ENCODE results near the gene BCL11A. TPM values are rescaled to one million over a fixed set of nuclear protein-coding genes. Genes with fewer than 3 reads are reported as not detected.

Gene BCL11A
- total and polyA plus RNA-seq, 2 experiments from 2014 or later: 3.5 to 8.9 TPM

- H3K27ac ChIP-seq: no peak overlapping the region
- H3K36me3 ChIP-seq (ENCODE audit: low read depth): no peaks in the 10 kb centered on the region
- TF ChIP-seq EZH2phosphoT487 (IDR thresholded peaks at IDR 0.05; ENCODE audit: insufficient read depth, low read depth) (no peak), EZH2 (IDR thresholded peaks at IDR 0.05; ENCODE audit: insufficient read depth, poor library complexity, severe bottlenecking) (no peak)
- in situ Hi-C loops (cut with MboI): no loop called here
- no peaks in the 10 kb centered on the region for H3K9me2 ChIP-seq (ENCODE audit: insufficient read depth)
- H3K4me3 ChIP-seq: no peak overlapping the region
- H2AFZ ChIP-seq: no peak overlapping the region
- no peaks in the 10 kb centered on the region for H3K9me3 ChIP-seq (ENCODE audit: low read depth)
- no peaks in the 10 kb centered on the region for H3F3A ChIP-seq (ENCODE audit: insufficient read depth)
- H3K27me3 ChIP-seq (replicated peaks; ENCODE audit: insufficient read depth): no peaks in the 10 kb centered on the region
- no peaks in the 10 kb centered on the region for H3K79me2 ChIP-seq (ENCODE audit: insufficient read depth)
- no peaks in the 10 kb centered on the region for H3K4me1 ChIP-seq (ENCODE audit: insufficient read depth)
- no peak overlapping the region for H3K4me2 ChIP-seq (ENCODE audit: unreplicated experiment)
- H3K9ac ChIP-seq: no peak overlapping the region
- no peaks in the 10 kb centered on the region for H4K20me1 ChIP-seq (ENCODE audit: insufficient read depth)
- no peak for DNase-seq
- WGBS, 2 experiments (ENCODE audit: low coverage in 1 of 2, low lambda C conversion rate in 2 of 2, missing lambda C conversion rate in 2 of 2): 94 to 96% methylated on average over 2 of the region's 2 CpGs
These were observed 13.4 kb downstream of the BCL11A start for GRCh38 chr2:60540074-60540473.

DNA sequence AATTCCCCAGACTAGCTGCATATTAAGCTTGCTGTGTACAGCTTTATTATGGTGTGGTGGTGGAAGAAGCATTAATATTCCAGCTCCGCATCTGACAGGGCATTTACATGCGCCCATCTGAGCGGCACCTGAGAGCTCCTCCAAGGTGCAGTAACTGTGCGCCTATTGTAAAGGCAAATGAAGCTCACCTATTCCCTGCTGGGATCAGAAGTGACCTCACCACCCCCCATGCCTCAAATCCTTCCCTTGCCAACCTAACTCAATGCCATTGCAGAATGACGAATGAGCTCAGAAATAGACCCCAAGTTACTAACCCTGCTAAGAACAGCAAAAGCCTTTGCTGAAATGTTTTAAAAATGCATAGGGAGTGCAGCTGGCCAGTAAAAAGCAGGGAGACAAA is 14.3 kb downstream of the BCL11A start:
- in situ Hi-C loops (cut with MboI): no loop called here
- WGBS, 2 experiments (ENCODE audit: low coverage in 1 of 2, low lambda C conversion rate in 2 of 2, missing lambda C conversion rate in 2 of 2): 95 to 97% methylated on average over 5 of the region's 5 CpGs
- Histone ChIP-seq H3K4me2 (ENCODE audit: unreplicated experiment) (no peak overlapping the region), H3K9me3 (ENCODE audit: low read depth) (no peaks in the 10 kb centered on the region), H3K79me2 (ENCODE audit: insufficient read depth) (no peaks in the 10 kb centered on the region), H3K27ac (no peak overlapping the region), H3F3A (ENCODE audit: insufficient read depth) (no peaks in the 10 kb centered on the region), H4K20me1 (ENCODE audit: insufficient read depth) (no peaks in the 10 kb centered on the region), H3K27me3 (replicated peaks; ENCODE audit: insufficient read depth) (no peaks in the 10 kb centered on the region), H3K36me3 (ENCODE audit: low read depth) (no peaks in the 10 kb centered on the region), H3K9me2 (ENCODE audit: insufficient read depth) (no peaks in the 10 kb centered on the region), H3K4me1 (ENCODE audit: insufficient read depth) (0 out of 2 replicates have a peak, but pooled peaks cover under 1% of the 10 kb centered on the region), H2AFZ (no peak overlapping the region), H3K9ac (no peak overlapping the region), H3K4me3 (no peak overlapping the region)
- DNase-seq: no peak
- TF ChIP-seq EZH2 (IDR thresholded peaks at IDR 0.05; ENCODE audit: insufficient read depth, poor library complexity, severe bottlenecking): no peak
- TF ChIP-seq EZH2phosphoT487 (IDR thresholded peaks at IDR 0.05; ENCODE audit: insufficient read depth, low read depth): no peak

GRCh38 chr2:60538101-60538500 is 15.4 kb downstream of the BCL11A start:
- no peaks in the 10 kb centered on the region for H3K79me2 ChIP-seq (ENCODE audit: insufficient read depth)
- H4K20me1 ChIP-seq (ENCODE audit: insufficient read depth): no peaks in the 10 kb centered on the region
- H3K27me3 ChIP-seq (replicated peaks; ENCODE audit: insufficient read depth): no peaks in the 10 kb centered on the region
- no peaks in the 10 kb centered on the region for H3K9me2 ChIP-seq (ENCODE audit: insufficient read depth)
- no peak overlapping the region for H3K27ac ChIP-seq
- 86 to 89% methylated on average over 9 of the region's 9 CpGs for WGBS, 2 experiments (ENCODE audit: low coverage in 1 of 2, low lambda C conversion rate in 2 of 2, missing lambda C conversion rate in 2 of 2)
- 0 out of 2 replicates have a peak, but pooled peaks cover 4% of the 10 kb centered on the region for H3F3A ChIP-seq (ENCODE audit: insufficient read depth)
- H3K9ac ChIP-seq: no peak overlapping the region
- no peak for TF ChIP-seq EZH2phosphoT487 (IDR thresholded peaks at IDR 0.05; ENCODE audit: insufficient read depth, low read depth)
- no peak for TF ChIP-seq EZH2 (IDR thresholded peaks at IDR 0.05; ENCODE audit: insufficient read depth, poor library complexity, severe bottlenecking)
- no peaks in the 10 kb centered on the region for H3K9me3 ChIP-seq (ENCODE audit: low read depth)
- no peak overlapping the region for H3K4me2 ChIP-seq (ENCODE audit: unreplicated experiment)
- no peaks in the 10 kb centered on the region for H3K36me3 ChIP-seq (ENCODE audit: low read depth)
- peaks cover 10% of the 10 kb centered on the region for H3K4me1 ChIP-seq (ENCODE audit: insufficient read depth)
- no peak for DNase-seq
- in situ Hi-C loops (cut with MboI): no loop called here
- H3K4me3 ChIP-seq: no peak overlapping the region
- no peak overlapping the region for H2AFZ ChIP-seq

- Histone ChIP-seq H4K20me1 (ENCODE audit: insufficient read depth) (no peaks in the 10 kb centered on the region), H3K27ac (no peak overlapping the region), H3K4me1 (ENCODE audit: insufficient read depth) (peaks cover 22% of the 10 kb centered on the region), H3K27me3 (replicated peaks; ENCODE audit: insufficient read depth) (no peaks in the 10 kb centered on the region), H3K79me2 (ENCODE audit: insufficient read depth) (no peaks in the 10 kb centered on the region), H3K9ac (no peak overlapping the region), H3K9me2 (ENCODE audit: insufficient read depth) (no peaks in the 10 kb centered on the region), H3F3A (ENCODE audit: insufficient read depth) (peaks cover 15% of the 10 kb centered on the region), H3K36me3 (ENCODE audit: low read depth) (no peaks in the 10 kb centered on the region), H3K4me2 (ENCODE audit: unreplicated experiment) (no peak overlapping the region), H2AFZ (no peak overlapping the region), H3K9me3 (ENCODE audit: low read depth) (no peaks in the 10 kb centered on the region), H3K4me3 (no peak overlapping the region)
- in situ Hi-C loops (cut with MboI): no loop called here
- no peak for TF ChIP-seq EZH2phosphoT487 (IDR thresholded peaks at IDR 0.05; ENCODE audit: insufficient read depth, low read depth)
- no peak for TF ChIP-seq EZH2 (IDR thresholded peaks at IDR 0.05; ENCODE audit: insufficient read depth, poor library complexity, severe bottlenecking)
- no peak for DNase-seq
- 65 to 73% methylated on average over 1 of the region's 1 CpG for WGBS, 2 experiments (ENCODE audit: low coverage in 1 of 2, low lambda C conversion rate in 2 of 2, missing lambda C conversion rate in 2 of 2)
These were observed 16.7 kb downstream of the BCL11A start for GRCh38 chr2:60536746-60537145.

Measured in GM23248 (cell line).